ENCODE results near the gene EHMT1.
"Not testable (repeated sequence)": the region's sequence is repeated elsewhere in the genome, so short reads cannot be mapped to it uniquely, and the experiment has no call there.

Gene EHMT1

DNA sequence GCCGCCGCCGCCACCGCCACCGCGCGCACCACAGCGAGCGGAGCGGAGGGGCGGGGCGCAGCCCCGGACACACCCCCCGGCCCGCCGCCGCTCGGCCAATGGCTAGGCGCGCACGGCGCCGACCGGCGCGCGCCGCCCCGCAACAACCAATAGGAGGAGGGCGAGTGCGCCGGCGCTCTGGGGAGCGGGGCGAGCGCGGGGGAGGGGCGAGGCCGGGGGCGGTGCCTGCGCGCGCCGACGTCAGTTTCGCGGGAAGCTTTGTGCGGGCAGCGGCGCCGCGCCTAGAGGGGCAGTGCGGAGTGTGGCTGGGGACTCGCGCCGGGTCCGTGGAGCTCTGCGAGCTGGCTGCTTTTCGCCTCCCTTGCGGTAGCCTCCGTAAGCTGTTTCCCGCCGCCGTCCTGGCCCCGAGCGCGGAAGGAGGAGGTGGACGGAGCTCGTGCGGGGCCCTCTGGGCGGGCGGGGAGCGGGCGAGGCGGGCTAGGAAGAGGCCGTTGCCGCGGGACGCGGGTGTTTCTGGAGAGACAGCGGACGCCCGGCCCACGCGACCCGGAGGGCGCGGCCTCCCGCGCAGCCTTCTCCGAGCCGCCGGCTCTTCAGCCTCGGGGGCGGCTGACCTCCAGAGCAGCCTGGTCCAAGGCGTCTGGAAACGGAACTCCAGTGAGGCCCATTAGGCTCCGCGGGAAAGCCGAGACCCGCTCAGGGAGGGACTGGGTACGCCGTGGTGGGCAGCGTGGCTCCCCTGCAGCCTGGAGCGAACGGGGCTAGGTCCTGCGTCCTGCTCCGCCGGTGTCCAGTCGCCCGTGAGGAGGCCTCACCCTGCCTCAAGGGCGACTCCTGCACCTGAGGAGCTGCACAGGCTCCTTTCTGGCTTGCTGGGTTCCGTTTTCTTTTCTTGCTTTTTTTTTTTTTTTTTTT lies 28.1 kb upstream of the EHMT1 start, which contains the start of gene ZMYND19:
Gene ZMYND19, minus strand, starts transcription at position 44 of the 915 bp plus-strand sequence. CDS start 249 bp downstream, outside the sequence.
- DNase-seq, result peak; percentile 88

DNA sequence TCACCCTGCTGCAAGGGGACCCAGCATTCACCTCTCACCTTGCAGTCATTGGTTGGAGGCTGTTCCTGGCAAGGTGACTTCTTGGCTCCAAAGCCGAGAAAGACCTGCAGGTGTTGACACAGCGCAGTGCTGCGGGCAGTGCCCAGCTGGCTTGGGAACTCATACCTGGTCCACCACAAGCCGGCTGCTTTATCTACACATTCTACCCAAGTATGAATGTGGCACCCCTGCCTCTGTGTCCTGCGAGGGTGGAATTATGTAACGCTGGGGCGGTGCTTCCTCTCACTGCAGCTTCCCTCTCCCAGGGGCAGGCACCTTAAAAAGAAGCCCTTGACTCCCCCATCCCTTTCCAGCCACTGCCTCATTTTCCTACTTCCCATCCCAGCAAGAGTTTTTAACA lies 26.0 kb upstream of the EHMT1 start:
- no peak for DNase-seq

GRCh38 chr9:137593176-137593575 lies 25.6 kb upstream of the EHMT1 start:
- no peak for DNase-seq

DNA sequence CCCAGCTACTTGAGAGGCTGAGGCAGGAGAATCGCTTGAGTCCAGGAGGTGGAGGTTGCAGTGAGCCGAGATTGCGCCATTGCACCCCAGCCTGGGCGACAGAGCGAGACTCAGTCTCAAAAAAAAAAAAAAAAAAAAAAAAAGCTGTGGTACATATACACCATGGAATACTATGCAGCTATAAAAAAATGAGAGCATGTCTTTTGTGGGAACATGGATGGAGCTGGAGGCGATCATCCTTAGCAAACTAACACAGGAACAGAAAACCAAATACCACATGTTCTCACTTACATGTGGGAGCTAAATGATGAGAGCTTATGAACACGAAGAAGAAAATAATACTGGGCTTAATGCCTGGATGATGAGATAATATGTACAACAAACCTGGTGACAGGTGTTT lies 22.2 kb upstream of the EHMT1 start:
- not testable (repeated sequence) for DNase-seq

GRCh38 chr9:137598943-137599342 lies 19.9 kb upstream of the EHMT1 start:
- DNase-seq, result no peak

- no peak for DNase-seq
Measured at GRCh38 chr9:137602661-137603060, 16.1 kb upstream of the EHMT1 start.

GRCh38 chr9:137603879-137604278 lies 14.9 kb upstream of the EHMT1 start:
- DNase-seq, result no peak

DNA sequence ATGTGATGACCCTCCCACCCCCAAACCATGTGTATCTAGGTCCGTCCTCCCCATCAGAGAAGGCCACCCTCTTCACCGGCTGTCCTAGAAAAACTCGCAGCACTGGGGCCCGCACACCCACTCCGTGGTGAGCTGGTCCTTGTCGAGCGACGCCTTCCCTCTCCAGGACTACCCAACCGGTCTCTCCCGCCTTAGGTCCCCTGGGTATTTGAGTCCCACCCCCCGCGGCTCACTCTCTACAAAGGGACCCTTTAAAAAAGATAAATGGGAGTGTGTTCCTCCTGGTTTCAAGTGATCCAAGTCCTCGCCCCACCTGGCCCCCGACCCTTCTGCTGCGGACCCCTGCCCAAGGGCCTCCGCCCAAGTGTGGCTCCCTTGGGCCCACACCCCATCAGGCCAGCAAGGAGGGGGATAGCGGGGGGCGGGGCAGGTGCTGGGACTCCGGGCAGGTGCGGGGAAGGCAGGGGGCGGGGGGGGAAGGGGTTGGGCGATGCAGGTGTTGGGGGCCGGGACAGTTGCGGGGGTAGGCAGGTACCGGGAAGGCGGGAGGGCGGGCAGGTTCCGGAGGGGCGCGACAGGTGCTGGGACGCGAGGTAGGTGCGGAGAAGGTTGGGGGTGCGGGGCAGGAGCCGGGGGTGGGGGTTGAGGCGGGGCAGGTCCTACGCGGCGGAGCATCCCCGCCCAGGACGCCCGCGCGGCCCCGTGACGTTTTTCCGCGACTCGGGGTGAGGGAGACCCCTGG lies 14.3 kb upstream of the EHMT1 start:
- DNase-seq, result no peak

DNA sequence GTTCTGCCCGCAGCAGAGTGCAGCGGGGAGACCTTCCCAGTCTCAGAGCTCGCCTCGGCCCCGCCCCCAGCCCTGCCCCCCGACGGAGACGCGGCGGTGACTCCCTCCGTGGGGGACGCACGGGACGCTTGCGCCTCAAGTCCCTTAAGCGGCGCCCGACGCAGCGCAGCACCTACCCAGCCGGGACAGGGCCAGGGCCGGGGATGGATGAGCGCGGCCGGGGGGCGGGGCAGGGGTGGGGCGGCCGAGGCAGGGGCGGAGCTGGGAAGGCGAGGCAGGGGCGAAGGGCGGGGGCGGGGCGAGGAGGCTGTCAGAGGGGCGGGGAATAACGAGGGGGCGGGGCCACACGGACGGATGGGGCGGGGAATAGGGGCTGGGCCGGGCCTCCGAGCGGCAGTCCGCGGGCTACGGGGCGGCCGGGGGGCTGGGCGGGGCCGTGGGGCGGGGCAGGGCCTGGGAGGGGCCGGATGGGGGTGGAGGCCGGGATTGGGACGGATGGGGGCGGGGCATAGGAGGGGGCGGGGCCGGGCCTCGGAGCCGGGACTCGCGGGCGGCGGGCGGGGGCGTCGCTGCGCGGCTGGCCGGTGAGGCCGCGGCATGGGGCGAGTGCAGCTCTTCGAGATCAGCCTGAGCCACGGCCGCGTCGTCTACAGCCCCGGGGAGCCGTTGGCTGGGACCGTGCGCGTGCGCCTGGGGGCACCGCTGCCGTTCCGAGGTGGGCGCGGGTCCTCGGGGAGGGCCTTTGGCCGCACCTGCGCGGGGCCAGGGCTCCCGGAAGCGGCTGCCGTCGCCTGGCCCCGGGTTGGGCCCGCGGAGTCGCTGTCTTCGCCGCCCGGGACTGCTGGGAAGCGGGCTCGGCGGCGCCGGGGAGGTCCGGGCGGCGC lies 13.4 kb upstream of the EHMT1 start, which contains the start of gene ARRDC1:
Gene ARRDC1, plus strand, starts transcription at position 566 of the 884 bp plus-strand sequence. Its CDS starts 32 bp downstream, at position 598.
- DNase-seq, result peak; percentile 82

- peak; percentile 60 for DNase-seq
Measured at GRCh38 chr9:137606005-137606621, 12.7 kb upstream of the EHMT1 start.

GRCh38 chr9:137606734-137607138 lies 12.1 kb upstream of the EHMT1 start:
- DNase-seq, result no peak

DNA sequence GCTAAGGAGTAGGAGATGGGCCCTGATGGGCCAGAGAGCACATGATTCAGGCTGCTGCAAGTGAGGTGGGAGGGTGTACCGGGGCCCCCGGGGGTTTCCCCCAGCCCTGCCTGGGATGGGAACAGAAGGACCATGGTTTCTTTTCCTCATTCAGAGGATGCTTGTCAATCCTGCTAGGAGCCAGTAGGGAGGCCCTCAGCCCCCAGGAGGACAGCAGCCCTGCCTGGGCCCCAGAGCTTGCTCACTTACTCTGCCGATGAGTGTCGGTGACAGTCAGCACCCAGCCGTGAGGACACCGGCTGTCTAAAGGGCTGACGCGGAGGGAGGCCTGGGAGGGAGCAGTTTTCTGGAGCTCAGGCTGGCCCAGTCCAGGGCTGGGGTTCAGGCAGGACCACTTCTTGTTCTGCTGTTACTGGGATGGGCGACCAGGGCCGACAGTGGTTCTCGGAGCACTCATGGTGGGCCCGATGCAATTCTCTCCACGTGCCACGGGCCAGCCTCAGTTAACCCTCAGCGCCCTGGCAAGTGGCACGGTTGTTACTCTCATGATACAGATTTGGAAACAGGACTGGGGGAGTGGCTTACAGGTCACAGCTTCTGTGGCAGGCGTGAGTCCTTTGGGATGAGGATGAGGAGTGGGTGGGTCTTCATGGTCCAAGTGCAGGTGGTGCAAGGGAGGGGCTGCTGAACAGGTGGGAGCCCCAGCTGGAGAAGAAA lies 11.5 kb upstream of the EHMT1 start:
- DNase-seq, result no peak

- DNase-seq, result no peak
Measured at GRCh38 chr9:137610944-137611343, 7.9 kb upstream of the EHMT1 start.

GRCh38 chr9:137611623-137612609 lies 6.9 kb upstream of the EHMT1 start:
- DNase-seq, result peak; percentile 64

DNA sequence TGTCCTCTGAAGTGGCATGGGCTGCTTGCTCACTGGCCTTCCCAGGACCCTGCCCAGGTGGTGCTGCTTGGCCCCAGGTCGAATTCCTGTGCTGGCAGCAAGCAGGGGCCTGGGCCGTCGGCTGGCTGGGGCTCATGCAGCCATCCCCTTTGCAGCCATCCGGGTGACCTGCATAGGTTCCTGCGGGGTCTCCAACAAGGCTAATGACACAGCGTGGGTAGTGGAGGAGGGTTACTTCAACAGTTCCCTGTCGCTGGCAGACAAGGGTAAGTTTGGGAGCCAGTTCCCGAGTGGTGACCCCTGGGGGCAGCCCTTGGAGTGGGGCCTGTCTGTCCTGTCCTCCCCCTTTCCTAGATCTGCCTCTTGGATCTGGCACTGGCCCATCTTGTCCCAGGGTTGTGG lies 6.1 kb upstream of the EHMT1 start:
- no peak for DNase-seq

- no peak for DNase-seq
Measured at GRCh38 chr9:137613259-137613658, 5.5 kb upstream of the EHMT1 start.

DNA sequence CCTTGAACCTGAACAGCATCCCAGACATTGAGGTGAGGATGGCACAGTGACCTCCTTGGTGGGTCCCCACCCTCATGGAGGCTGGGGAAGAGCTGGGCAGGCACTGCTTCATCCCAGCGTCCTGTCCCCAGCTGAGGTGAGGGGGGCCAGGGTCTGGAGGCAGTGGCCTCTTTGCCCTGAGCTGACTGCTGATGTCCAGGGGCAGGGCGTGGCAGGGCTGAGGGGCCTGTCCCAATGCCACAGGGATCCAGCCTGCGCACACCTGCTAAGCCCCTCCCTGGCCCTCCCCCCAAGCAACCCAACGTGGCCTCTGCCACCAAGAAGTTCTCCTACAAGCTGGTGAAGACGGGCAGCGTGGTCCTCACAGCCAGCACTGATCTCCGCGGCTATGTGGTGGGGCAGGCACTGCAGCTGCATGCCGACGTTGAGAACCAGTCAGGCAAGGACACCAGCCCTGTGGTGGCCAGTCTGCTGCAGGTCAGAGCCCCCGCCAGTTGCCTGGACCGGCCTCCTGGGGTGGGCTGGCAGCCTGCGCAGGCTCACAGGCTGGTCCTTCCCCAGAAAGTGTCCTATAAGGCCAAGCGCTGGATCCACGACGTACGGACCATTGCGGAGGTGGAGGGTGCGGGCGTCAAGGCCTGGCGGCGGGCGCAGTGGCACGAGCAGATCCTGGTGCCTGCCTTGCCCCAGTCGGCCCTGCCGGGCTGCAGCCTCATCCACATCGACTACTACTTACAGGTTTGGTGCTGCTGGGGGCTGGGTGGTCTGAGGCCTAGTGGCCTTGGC lies 4.9 kb upstream of the EHMT1 start:
- DNase-seq, result no peak

GRCh38 chr9:137614631-137615386 lies 4.0 kb upstream of the EHMT1 start:
- no peak for DNase-seq
